HS-5 (cell line): ENCODE measurements around the gene PCARE.

Experiments used
- DNase-seq: peaks from one replicate; pipeline ENCODE4 v3.0.0-alpha.2; 2012; ENCODE audit warnings: low read depth

Gene PCARE

DNA sequence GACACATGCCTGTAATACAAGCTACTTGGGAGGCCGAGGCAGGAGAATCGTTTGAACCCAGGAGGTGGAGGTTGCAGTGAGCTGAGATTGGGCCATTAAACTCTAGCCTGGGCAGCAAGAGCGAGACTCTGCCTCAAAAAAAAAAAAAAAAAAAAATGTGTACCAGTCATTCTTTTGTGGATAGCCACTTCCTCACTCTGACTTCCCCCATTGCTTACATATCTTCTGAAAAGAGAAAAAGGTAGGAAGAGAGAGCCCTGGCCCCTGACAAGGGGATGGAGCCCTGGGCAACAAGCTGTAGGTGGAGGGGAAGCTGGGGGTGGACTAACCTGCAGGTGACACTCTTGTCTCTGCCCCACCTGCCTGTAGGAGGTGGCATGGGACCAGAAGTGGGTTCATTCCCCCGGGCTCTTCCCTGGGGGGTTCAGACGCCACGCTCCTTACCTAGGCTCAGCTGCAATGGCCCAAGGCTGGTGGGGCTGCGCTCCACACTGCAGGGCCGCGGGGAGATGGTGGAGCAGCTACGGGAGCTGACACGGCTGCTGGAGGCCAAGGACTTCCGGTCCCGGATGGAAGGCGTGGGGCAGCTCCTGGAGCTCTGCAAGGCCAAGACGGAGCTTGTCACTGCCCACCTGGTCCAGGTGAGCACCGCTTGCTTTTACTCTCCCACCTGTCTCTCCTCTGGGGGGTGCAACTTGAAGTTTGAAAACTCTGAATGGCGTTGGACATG lies 39.1 kb downstream of the PCARE start:
- DNase-seq: no peak

DNA sequence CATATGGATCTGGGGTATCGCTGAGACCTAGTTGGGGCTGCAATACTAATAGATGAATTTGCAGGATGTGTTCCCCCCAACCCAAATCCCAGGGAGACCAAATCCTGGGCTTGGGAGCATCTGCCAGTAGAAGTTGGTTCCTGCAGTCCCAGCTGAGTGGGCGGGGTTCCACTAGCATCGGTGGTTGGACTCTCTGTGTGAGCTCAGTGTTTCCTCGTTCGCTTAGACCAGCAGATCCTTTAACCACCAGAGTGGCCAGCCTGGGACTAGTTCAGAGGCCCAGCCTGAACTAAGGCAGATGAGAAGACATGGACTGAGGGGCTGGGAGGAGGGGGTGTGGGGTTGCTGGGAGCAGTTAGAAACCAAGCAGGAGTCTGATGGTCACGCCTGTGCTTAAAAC lies 40.7 kb downstream of the PCARE start:
- no peak for DNase-seq

- DNase-seq: peak; percentile 6
These were observed 41.2 kb downstream of the PCARE start for GRCh38 chr2:29033172-29033571.

DNA sequence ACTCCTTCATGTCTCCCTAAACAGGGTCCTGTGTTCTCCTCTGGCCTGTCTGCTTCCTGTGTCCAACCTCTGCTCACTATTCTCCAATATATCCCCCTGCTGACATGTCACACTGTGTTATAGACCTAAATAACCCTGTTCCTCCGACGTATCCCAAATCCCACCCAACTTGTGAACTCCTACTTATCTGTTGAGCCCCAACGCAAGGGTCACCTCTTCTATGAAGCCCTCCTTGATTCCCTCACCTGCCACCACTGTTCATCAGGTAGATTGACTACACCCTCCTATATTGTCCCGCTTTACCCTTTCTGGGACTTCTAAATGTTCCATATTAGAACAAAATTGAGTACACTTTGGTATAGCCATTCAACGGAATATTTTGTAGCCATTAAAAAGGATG lies 42.1 kb downstream of the PCARE start:
- no peak for DNase-seq

DNA sequence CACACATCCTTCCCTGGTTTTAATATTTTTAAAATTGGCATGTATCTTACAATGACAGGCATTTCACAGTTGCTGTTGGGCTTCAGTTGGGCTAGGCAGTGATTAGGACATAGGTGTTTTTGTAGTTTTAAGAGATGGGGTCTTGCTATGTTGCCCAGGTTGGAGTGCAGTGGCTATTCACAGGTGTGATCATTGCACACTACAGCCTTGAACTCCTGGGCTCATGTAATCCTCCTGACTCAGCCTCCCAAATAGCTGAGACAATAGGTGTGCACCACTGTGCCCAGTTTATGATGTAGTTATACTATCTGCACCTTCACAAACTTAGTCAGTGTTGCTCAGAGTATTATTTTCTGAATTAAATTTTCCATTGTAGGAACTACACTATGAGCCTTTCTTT lies 43.3 kb downstream of the PCARE start:
- no peak for DNase-seq

DNA sequence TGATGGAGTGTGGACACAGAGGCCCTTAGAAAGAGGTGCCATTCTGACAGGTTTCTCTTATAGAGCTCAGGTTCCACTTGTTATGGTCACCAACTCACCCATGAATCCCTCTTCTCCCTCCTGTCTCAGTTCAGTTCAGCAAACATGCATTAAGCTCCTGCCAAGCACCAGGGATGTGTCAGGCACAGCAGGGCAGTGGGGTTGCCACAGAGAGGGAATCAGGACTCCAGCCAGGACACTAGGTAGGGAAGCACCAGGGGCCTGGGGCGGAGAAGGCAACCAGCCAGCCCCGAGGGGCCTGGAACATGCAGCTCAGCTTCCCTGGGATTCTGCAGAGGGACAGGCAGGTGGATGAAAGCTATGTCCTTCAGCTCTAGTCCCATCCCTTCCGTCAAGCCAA lies 48.6 kb downstream of the PCARE start:
- no peak for DNase-seq

- DNase-seq: no peak
These were observed 49.4 kb downstream of the PCARE start for GRCh38 chr2:29024882-29025430.

DNA sequence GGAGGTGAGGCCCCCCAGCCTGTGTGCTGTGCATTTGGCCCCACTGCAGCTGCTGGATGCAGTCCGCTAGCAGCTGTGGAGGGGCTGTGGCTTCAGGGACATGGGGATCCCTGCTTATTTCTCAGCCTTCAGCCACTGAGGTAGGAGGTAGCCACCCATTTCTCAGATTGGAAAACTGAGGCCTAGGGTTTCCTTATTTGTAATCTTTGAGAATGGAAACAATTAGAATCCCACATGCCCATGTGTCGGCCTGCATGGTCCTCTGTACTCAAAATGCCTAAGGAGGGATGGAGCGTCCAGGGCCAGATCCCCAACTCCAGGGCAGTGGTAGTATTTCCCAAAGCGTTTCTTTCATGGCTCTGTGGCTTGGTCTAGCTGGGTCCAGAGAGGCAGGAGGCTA lies 51.1 kb downstream of the PCARE start:
- no peak for DNase-seq

DNA sequence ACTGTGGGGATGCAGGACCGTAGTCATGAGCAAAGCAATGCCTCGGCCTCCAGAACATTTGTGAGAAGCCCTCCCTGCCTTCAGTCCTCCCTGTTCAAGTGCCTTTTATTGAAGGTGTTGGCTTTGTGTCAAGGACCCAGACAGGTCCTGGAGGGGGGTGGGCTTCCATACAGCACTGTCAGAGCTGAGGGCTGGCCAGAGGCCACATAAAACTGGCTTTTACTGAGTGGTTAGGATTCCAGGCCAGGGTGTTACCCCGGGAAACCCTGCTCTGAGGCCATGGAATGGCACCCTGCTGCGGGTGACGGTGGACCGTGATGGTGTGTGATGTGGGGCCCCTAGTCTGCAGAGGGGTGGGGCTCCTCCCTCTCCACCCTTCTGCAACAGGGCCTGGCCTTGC lies 51.6 kb downstream of the PCARE start:
- no peak for DNase-seq

- DNase-seq: no peak
These were observed 52.4 kb downstream of the PCARE start for GRCh38 chr2:29021886-29022285.

DNA sequence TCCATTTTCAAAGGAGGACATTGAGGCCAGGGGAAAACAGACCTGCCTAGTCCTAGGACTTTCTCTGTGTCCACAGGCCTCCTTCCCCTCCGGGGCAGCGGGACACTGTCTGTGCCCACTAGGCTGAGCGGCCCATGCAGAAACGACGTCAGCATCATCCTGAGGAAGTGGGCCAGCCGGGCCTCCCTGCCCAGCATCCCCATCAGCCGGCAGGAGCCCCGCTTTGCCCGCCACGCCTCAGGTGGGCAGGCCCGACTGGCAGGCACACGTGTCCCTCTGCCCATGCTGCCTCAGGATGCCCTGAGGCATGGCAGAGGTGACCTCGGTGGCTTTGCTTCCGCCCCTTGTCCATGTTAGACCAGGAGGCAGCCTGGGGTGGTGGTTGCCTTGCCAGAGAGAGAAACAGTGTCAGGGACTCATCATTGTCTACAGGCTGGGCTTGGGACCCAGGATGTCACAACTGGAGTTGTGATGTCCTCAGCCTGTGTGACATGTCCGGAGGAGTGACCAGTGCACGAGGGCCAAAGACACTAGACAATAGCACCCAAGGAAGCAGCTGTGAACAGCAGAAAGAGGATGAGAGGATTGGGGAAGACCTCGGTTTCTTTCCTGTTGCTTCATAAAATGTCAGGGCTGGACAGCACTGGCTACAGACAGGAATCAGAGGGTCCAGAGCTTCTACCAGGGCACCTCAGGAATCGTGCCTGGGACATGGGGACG lies 56.4 kb downstream of the PCARE start:
- no peak for DNase-seq

- DNase-seq: no peak
These were observed 57.8 kb downstream of the PCARE start for GRCh38 chr2:29016504-29016903.

GRCh38 chr2:29015701-29016470 lies 58.4 kb downstream of the PCARE start:
- DNase-seq: no peak

- no peak for DNase-seq
These were observed 59.4 kb downstream of the PCARE start for GRCh38 chr2:29014811-29015421.

- no peak for DNase-seq
These were observed 60.0 kb downstream of the PCARE start for GRCh38 chr2:29014331-29014730.

GRCh38 chr2:29013057-29013780 lies 61.1 kb downstream of the PCARE start:
- DNase-seq: no peak

DNA sequence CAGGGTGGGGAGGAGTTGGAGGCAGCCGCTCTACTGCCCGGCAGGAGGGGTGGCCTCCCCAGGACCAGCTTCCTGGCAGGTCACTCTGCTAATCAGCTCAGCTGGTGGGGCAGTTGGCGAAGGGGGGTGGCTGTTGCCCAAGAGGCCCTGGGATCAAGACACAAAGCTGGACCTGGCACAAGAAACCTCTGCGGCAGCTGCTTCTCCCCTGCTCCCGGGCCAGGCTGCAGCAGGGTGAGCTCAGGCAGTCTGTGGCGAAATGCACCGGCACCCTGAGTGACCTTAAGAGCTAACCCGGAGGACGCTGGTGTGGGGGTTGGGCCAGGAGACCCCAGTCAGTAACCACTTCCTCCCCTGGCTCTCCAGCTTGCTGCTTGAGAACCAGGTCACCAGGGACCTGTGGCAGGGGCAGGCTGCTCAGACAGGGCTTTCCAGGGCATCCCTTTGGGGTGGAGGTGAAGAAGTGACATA lies 62.1 kb downstream of the PCARE start:
- no peak for DNase-seq
